Liver (tissue), 9 donors: ENCODE data around the gene SCRN2. TPM values are rescaled to one million over a fixed set of nuclear protein-coding genes. Genes with fewer than 3 reads are reported as not detected.

Experiments used
- DNase-seq: peaks from one replicate; pipeline ENCODE4 v3.0.0-alpha.2; 2017; ENCODE audit warnings: low spot score
- H3K27ac ChIP-seq, 2 donors: one replicate each; pipeline ENCODE4 v1.7.0; 2013; ENCODE audit warnings: inconsistent platforms in 2 of 2, low read length in 2 of 2, control low read depth in 1 of 2, low read depth in 1 of 2, mild to moderate bottlenecking in 1 of 2
- H3K27me3 ChIP-seq, 4 donors: one replicate each; pipeline versions ENCODE4 v1.6.1 to v1.7.0; 2013; ENCODE audit warnings: low read length in 3 of 4, inconsistent platforms in 1 of 4, mild to moderate bottlenecking in 1 of 4, moderate library complexity in 1 of 4; ENCODE audit not compliant: control insufficient read depth in 4 of 4, insufficient read depth in 4 of 4
- H3K36me3 ChIP-seq, 4 donors: one replicate each; pipeline versions ENCODE4 v1.6.1 to v1.7.0; 2013; ENCODE audit warnings: low read length in 3 of 4, mild to moderate bottlenecking in 3 of 4, low read depth in 1 of 4, moderate library complexity in 1 of 4; ENCODE audit not compliant: control insufficient read depth in 4 of 4, insufficient read depth in 3 of 4
- H3K4me1 ChIP-seq, 4 donors: one replicate each; pipeline versions ENCODE4 v1.6.1 to v1.7.0; 2013; ENCODE audit warnings: low read length in 3 of 4, mild to moderate bottlenecking in 3 of 4, moderate library complexity in 1 of 4; ENCODE audit not compliant: control insufficient read depth in 4 of 4, insufficient read depth in 4 of 4
- H3K4me3 ChIP-seq, 3 donors: one replicate each; pipeline versions ENCODE4 v1.6.1 to v1.7.0; 2013; ENCODE audit warnings: low read length in 3 of 3, control low read depth in 1 of 3, low read depth in 1 of 3, mild to moderate bottlenecking in 1 of 3
- H3K9ac ChIP-seq, 2 donors: one replicate each; pipeline ENCODE4 v1.7.0; 2013; ENCODE audit warnings: low read length in 2 of 2, mild to moderate bottlenecking in 2 of 2, moderate library complexity in 2 of 2, control low read depth in 1 of 2, low read depth in 1 of 2
- H3K9me3 ChIP-seq, 4 donors: one replicate each; pipeline versions ENCODE4 v1.6.1 to v1.7.0; 2013; ENCODE audit warnings: low read length in 3 of 4; ENCODE audit not compliant: control insufficient read depth in 4 of 4
- EGR1 ChIP-seq, 2 donors: IDR thresholded peaks; 2 replicates each; pipeline ENCODE4 v1.6.1; 2016 to 2018; ENCODE audit warnings: antibody characterized with exemption in 2 of 2, low read depth in 2 of 2
- FOXA1 ChIP-seq: IDR thresholded peaks from 2 replicates; pipeline ENCODE4 v1.6.1; 2016; ENCODE audit warnings: antibody characterized with exemption
- GABPA ChIP-seq, 2 donors: IDR thresholded peaks in 1 of 2; conservative IDR thresholded peaks in 1 of 2; 2 replicates each; pipeline ENCODE4 v1.6.1; 2016; ENCODE audit warnings: antibody characterized with exemption in 2 of 2, mild to moderate bottlenecking in 1 of 2, moderate library complexity in 1 of 2
- JUND ChIP-seq, 2 donors: IDR thresholded peaks; 2 replicates each; pipeline ENCODE4 v1.6.1; 2016; ENCODE audit warnings: antibody characterized with exemption in 2 of 2
- MAX ChIP-seq: IDR thresholded peaks from 2 replicates; pipeline ENCODE4 v1.6.1; 2016; ENCODE audit warnings: antibody characterized with exemption
- NR2F2 ChIP-seq: IDR thresholded peaks from 2 replicates; pipeline ENCODE4 v1.6.1; 2016; ENCODE audit warnings: antibody characterized with exemption
- RAD21 ChIP-seq, 2 donors: IDR thresholded peaks; 2 replicates each; pipeline ENCODE4 v1.6.1; 2016; ENCODE audit warnings: antibody characterized with exemption in 2 of 2, mild to moderate bottlenecking in 2 of 2
- TAF1 ChIP-seq: conservative IDR thresholded peaks from 2 replicates; pipeline ENCODE4 v1.6.1; 2016; ENCODE audit warnings: antibody characterized with exemption, mild to moderate bottlenecking
- YY1 ChIP-seq: IDR thresholded peaks from 2 replicates; pipeline ENCODE4 v1.6.1; 2016; ENCODE audit warnings: antibody characterized with exemption, mild to moderate bottlenecking
- whole genome bisulfite sequencing: extraction: QIAGEN DNeasy Blood & Tissue Kit; methylation state at CpG from one replicate; pipeline ENCODE4 v1.1.7; 2013; 5-methylcytosine and 5-hydroxymethylcytosine counted together
- polyA plus RNA-seq, 2 donors: library from polyadenylated mRNA; stranded (reverse) in 1 of 2; unstranded in 1 of 2; fragments of 200-250 nt in 1 of 2; fragments of >200 nt in 1 of 2; fragmentation: Nextera tagmentation in 1 of 2; extraction: Ambion mirVana in 1 of 2; gene quantifications; one replicate each; pipeline versions ENCODE4 v1.2.1 to v1.2.3, GENCODE V29; 2013 to 2015
- total RNA-seq, 2 donors: library from RNA; depleted of rRNA; stranded (reverse); fragments of >200 nt; gene quantifications; one replicate each; pipeline ENCODE4 v1.2.3, GENCODE V29; 2014
- TF ChIP-seq, protein P1 (sequence below): IDR thresholded peaks from 2 replicates; pipeline ENCODE4 v1.6.1; 2016; ENCODE audit warnings: antibody characterized with exemption, mild to moderate bottlenecking
- TF ChIP-seq, protein P2 (sequence below): fragments of 150-350 bp; IDR thresholded peaks from 2 replicates; pipeline ENCODE4 v1.5.1; 2017; ENCODE audit warnings: improper control_type of control experiment, low read depth, low read length; ENCODE audit not compliant: missing input control
- donor health status: healthy.
- donor health status: healthy.
- donor health status: healthy.
- donor health status: healthy.
- donor health status: healthy.

The SCRN2 gene
- total and polyA plus RNA-seq, 4 donors, result 17.8 to 27.4 (median 20.3) TPM

DNA sequence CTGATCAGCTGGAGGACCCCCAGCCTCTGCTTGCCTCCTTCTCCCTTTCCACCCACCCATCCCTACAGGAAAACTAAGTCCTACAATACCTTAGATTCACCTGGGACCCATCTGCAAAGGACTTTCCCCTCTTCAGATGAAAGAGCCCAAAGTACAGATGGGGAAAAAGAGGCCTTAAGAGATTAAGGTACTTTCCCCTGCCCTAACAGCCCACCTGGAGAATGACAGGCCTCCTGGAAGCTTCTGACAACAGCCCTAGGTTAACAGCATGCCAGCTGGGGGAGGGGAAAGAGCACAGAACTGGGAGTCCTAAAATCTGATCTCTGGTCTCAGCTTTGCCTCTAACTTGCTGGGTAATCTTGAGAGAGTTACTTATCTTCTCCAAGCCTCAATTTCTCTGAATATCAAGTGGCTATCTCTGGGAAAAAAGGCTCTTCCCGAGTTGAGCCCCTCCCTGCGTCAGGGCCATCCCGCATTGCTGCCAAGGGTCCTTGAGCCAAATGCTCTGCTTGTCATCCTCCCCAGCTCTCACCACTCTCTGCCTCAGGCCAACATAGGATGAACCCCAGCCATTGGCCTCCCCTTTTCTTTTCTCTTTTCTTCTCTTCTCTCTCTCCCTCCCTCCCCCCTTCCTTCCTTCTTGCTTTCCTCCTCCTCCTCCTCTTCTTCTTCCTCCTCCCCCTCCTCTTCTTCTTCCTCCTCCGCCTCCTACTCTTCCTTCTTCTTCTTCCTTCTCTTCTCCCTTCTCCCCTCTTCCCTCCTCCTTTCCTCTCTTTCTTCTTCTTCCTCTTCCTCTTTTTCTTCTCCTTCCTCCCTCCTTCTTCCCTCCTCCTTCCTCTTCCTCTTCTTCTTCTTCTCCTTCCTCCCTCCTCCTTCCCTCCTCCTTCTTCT lies 32.4 kb upstream of the SCRN2 start:
- Histone ChIP-seq H3K27ac (no peak overlapping the region), H3K27me3 (peaks cover 0 to 5% (median 0%) of the 10 kb centered on the region in 4 donors), H3K4me3 (no peak overlapping the region), H3K36me3 (no peaks in the 10 kb centered on the region), H3K9ac (no peak overlapping the region), H3K9me3 (no peaks in the 10 kb centered on the region), H3K4me1 (peaks cover 0 to 9% (median 8%) of the 10 kb centered on the region in 4 donors)
- no peak for DNase-seq
- WGBS, result 77% methylated on average over 4 of the region's 4 CpGs
- TF ChIP-seq FOXA1 (no peak), NR2F2 (no peak), YY1 (no peak), JUND (IDR thresholded peaks at IDR 0.05) (no peak), EGR1 (IDR thresholded peaks at IDR 0.05; ENCODE audit: low read depth in 2 of 2) (no peak), RAD21 (IDR thresholded peaks at IDR 0.05) (no peak), GABPA (IDR thresholded peaks at IDR 0.05 in 1 of 2, conservative IDR thresholded peaks at IDR 0.05 in 1 of 2) (no peak), MAX (no peak), TAF1 (no peak)
- TF ChIP-seq, protein P1, sequence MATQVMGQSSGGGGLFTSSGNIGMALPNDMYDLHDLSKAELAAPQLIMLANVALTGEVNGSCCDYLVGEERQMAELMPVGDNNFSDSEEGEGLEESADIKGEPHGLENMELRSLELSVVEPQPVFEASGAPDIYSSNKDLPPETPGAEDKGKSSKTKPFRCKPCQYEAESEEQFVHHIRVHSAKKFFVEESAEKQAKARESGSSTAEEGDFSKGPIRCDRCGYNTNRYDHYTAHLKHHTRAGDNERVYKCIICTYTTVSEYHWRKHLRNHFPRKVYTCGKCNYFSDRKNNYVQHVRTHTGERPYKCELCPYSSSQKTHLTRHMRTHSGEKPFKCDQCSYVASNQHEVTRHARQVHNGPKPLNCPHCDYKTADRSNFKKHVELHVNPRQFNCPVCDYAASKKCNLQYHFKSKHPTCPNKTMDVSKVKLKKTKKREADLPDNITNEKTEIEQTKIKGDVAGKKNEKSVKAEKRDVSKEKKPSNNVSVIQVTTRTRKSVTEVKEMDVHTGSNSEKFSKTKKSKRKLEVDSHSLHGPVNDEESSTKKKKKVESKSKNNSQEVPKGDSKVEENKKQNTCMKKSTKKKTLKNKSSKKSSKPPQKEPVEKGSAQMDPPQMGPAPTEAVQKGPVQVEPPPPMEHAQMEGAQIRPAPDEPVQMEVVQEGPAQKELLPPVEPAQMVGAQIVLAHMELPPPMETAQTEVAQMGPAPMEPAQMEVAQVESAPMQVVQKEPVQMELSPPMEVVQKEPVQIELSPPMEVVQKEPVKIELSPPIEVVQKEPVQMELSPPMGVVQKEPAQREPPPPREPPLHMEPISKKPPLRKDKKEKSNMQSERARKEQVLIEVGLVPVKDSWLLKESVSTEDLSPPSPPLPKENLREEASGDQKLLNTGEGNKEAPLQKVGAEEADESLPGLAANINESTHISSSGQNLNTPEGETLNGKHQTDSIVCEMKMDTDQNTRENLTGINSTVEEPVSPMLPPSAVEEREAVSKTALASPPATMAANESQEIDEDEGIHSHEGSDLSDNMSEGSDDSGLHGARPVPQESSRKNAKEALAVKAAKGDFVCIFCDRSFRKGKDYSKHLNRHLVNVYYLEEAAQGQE, result no peak
- TF ChIP-seq, protein P2, sequence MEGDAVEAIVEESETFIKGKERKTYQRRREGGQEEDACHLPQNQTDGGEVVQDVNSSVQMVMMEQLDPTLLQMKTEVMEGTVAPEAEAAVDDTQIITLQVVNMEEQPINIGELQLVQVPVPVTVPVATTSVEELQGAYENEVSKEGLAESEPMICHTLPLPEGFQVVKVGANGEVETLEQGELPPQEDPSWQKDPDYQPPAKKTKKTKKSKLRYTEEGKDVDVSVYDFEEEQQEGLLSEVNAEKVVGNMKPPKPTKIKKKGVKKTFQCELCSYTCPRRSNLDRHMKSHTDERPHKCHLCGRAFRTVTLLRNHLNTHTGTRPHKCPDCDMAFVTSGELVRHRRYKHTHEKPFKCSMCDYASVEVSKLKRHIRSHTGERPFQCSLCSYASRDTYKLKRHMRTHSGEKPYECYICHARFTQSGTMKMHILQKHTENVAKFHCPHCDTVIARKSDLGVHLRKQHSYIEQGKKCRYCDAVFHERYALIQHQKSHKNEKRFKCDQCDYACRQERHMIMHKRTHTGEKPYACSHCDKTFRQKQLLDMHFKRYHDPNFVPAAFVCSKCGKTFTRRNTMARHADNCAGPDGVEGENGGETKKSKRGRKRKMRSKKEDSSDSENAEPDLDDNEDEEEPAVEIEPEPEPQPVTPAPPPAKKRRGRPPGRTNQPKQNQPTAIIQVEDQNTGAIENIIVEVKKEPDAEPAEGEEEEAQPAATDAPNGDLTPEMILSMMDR, result no peak

GRCh38 chr17:47872651-47873161 lies 31.6 kb upstream of the SCRN2 start:
- Histone ChIP-seq H3K4me3 (no peak overlapping the region), H3K9me3 (no peaks in the 10 kb centered on the region), H3K36me3 (no peaks in the 10 kb centered on the region), H3K27me3 (peaks cover 0 to 5% (median 0%) of the 10 kb centered on the region in 4 donors), H3K27ac (no peak overlapping the region), H3K9ac (no peak overlapping the region), H3K4me1 (peaks cover 0 to 9% (median 8%) of the 10 kb centered on the region in 4 donors)
- 54% methylated on average over 15 of the region's 15 CpGs for WGBS
- DNase-seq, result no peak
- TF ChIP-seq FOXA1, result no peak
- no peak for TF ChIP-seq MAX
